Chondrocyte (in vitro differentiated cells): Measurements from ENCODE around the gene C1QB. TPM values are rescaled to one million over a fixed set of nuclear protein-coding genes. Genes with fewer than 3 reads are reported as not detected.

Experiments
- DNase-seq: peaks from one replicate; pipeline ENCODE4 v3.0.0; 2021; ENCODE audit warnings: mixed read lengths, low spot score
- H3K27ac Mint-ChIP-seq: one replicate; pipeline ENCODE4 v1.8.0; 2021; ENCODE audit warnings: mild to moderate bottlenecking, moderate library complexity, mixed read lengths; ENCODE audit not compliant: unreplicated experiment
- H3K27me3 Mint-ChIP-seq: 2 replicates; pipeline ENCODE4 v1.8.0; 2021; ENCODE audit warnings: low read depth, mixed read lengths
- H3K36me3 Mint-ChIP-seq: 2 replicates; pipeline ENCODE4 v1.8.0; 2021; ENCODE audit warnings: low read depth, mixed read lengths
- H3K4me1 Mint-ChIP-seq: 2 replicates; pipeline ENCODE4 v1.8.0; 2021; ENCODE audit warnings: low read depth, mild to moderate bottlenecking, mixed read lengths
- H3K4me3 Mint-ChIP-seq: one replicate; pipeline ENCODE4 v1.8.0; 2021; ENCODE audit warnings: mild to moderate bottlenecking, moderate library complexity, mixed read lengths; ENCODE audit not compliant: unreplicated experiment
- H3K9me3 Mint-ChIP-seq: 2 replicates; pipeline ENCODE4 v1.8.0; 2021; ENCODE audit warnings: low read depth, mixed read lengths
- CTCF ChIP-seq: fragments of 200-600 bp; sonication (generic); IDR thresholded peaks from 2 replicates; pipeline ENCODE4 v1.5.0; 2021; ENCODE audit warnings: antibody characterized with exemption, mild to moderate bottlenecking, moderate library complexity
- total RNA-seq: library from RNA; stranded (reverse); gene quantifications from 3 replicates; pipeline ENCODE4 v1.2.1, GENCODE V29; 2021

The C1QB gene
- total RNA-seq, 1 donor from 2014 or later: not detected

DNA sequence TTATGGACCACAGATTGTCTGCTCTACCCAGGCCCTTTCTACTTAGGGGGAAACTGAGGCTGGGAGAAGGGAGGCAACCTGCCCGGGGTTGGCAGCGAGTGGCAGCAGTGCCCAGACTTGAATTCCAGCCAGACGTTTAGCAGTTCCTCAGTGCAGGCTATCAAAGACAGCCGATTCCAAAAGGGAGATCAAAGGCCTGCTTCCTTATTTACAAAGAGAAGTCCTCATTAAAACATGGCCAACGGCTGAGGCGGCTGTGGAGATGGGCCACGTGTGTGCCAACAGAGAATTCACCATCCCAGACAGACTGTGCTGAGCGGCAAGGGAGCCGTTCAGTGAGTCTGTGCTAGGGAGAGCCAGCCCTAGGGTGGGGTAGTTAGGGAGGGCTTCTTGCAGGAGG, 27.7 kb downstream of the C1QB start:
- Mint-ChIP-seq H3K27me3 (peaks cover 31% of the 10 kb centered on the region), H3K36me3 (peaks cover 1% of the 10 kb centered on the region), H3K9me3 (no peaks in the 10 kb centered on the region), H3K4me1 (peaks cover 3% of the 10 kb centered on the region), H3K27ac (no peak overlapping the region), H3K4me3 (no peak overlapping the region)
- TF ChIP-seq CTCF: no peak
- no peak for DNase-seq

- no peak overlapping the region for H3K27ac Mint-ChIP-seq
- H3K27me3 Mint-ChIP-seq: peaks cover 35% of the 10 kb centered on the region
- H3K4me1 Mint-ChIP-seq: peaks cover 4% of the 10 kb centered on the region
- H3K36me3 Mint-ChIP-seq: peaks cover 1% of the 10 kb centered on the region
- no peak for TF ChIP-seq CTCF
- no peak overlapping the region for H3K4me3 Mint-ChIP-seq
- H3K9me3 Mint-ChIP-seq: no peaks in the 10 kb centered on the region
- no peak for DNase-seq
Measured at GRCh38 chr1:22681556-22682276, 28.7 kb downstream of the C1QB start.

DNA sequence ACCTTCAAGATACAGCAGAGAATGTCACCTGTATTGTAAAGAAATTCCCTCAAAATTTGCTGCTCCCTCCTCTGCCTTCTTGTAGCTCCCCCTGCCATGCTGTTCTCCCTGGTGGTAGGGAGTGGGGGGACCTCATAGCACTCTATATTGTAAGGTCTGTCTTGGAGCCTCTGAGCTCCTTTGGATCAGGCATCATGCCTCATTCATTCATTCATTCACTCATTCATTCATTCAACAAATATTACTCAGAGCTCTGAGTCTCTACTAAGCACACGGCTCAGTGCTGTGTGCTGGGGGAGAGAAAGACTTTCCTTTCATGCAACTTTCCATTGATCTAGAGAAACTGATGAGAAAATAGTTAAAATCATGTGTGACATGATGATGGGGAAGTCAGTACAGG, 30.5 kb downstream of the C1QB start:
- no peaks in the 10 kb centered on the region for H3K9me3 Mint-ChIP-seq
- peaks cover 4% of the 10 kb centered on the region for H3K4me1 Mint-ChIP-seq
- H3K27ac Mint-ChIP-seq: no peak overlapping the region
- peaks cover 42% of the 10 kb centered on the region for H3K27me3 Mint-ChIP-seq
- TF ChIP-seq CTCF: no peak
- H3K36me3 Mint-ChIP-seq: peaks cover 1% of the 10 kb centered on the region
- H3K4me3 Mint-ChIP-seq: no peak overlapping the region
- DNase-seq: no peak

DNA sequence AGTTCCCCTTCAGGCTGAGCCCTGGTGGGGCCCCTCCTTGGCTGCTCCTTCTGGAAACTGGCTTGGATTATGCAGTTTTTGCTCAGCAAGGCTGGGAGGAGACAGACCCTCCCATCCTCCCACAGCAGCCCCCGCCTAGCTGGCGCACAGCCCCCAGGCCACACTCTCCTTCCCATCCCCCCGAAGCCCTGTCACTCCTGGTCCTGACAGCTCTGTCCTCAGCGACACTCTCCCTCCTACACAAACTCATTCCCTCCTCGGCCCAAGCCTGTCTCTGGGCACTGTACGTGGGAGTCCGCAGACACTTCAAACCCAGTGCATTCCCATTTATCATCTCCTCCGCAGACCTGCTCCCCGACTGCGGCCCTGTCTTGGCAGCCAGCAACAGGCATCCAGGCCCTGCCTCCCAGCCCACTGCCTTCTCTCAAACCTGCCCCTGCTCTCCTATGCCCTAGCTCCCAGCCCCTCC, 32.6 kb downstream of the C1QB start:
- H3K27me3 Mint-ChIP-seq: peaks cover 40% of the 10 kb centered on the region
- DNase-seq: no peak
- no peak overlapping the region for H3K4me3 Mint-ChIP-seq
- H3K9me3 Mint-ChIP-seq: no peaks in the 10 kb centered on the region
- H3K36me3 Mint-ChIP-seq: peaks cover 1% of the 10 kb centered on the region
- TF ChIP-seq CTCF: no peak
- H3K4me1 Mint-ChIP-seq: peaks cover 4% of the 10 kb centered on the region
- H3K27ac Mint-ChIP-seq: no peak overlapping the region

GRCh38 chr1:22687191-22687590, 34.2 kb downstream of the C1QB start:
- no peak overlapping the region for H3K27ac Mint-ChIP-seq

More at GRCh38 chr1:22687191-22687590, 34.2 kb downstream of the C1QB start:
- peaks cover 1% of the 10 kb centered on the region for H3K36me3 Mint-ChIP-seq
- H3K9me3 Mint-ChIP-seq: no peaks in the 10 kb centered on the region
- DNase-seq: no peak
- peaks cover 34% of the 10 kb centered on the region for H3K27me3 Mint-ChIP-seq
- H3K4me3 Mint-ChIP-seq: no peak overlapping the region
- no peak for TF ChIP-seq CTCF
- H3K4me1 Mint-ChIP-seq: peaks cover 4% of the 10 kb centered on the region
